Measurements from ENCODE around the gene METTL21C.

METTL21C gene

DNA sequence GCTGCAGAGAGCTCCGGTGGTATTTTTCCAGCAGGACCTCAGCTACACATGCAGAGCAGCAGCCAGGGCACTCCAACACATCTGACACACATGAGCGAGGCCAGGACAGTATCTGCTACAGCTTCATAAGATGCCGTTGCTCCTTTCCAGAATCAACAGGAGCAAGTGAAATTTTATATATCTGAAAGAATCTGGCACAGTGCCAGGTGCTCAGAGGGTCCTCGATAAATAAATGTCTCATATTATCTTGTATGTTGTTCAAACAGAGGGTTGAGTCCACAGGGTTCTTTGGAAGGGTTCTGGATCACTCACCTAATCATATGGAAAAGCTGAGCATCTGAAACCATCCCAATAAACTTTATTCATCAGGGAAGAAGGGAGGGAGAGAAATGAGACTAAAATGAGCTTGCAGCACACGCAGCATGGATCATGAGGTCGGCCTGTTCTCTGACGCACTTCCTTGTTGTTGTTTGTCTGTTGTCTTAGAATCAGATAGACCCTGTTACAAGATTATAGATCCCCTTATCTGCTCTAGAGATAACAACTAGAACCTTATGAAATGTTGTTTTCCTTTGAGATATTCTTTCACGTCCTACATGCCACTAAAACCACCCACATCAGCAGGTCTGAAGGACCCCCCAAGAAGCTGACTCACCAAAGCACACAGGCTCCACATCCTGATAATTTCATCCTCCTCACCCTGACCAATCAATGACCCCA is 3.2 kb upstream of the METTL21C start:
- no peak for DNase-seq (ENCODE audit: low read depth in 2 of 2)

DNA sequence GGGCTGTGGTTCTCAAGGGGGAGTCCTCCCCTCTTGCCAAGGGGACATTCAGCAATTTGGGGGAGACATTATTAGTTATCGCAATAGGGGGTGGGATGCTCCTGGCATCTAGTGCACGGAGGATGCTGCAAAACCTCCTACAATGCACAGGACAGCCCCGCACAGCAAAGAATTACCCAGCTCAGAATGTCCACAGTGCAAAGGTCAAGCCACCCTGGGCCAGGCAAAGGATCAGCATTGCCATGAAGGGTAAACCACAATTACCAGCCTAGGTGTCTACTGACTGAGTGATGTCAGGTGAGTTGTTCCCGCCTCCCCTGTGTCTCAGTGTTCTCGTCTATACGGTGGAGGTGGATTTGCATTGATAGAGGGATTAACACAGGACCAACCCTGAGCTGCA is 2.4 kb upstream of the METTL21C start:
- DNase-seq (ENCODE audit: low read depth in 2 of 2) = no peak

DNA sequence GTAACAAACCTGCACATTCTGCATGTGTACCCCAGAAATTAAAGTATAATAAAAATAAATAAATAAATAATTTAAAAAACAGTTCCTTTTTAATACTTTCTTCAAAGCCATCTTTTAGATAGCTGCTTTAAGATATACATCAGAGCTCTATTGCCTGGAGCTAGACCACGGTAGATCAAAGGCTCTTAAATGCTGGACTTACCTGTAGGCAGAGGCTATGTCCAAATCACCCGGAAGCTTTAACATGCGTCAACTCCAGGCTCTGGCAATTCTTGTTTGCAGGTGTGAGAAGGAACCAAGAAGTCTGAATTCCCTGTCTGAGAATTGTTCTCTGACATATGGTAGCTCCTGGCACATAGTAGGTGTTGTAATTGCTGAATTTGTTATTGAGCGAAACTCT is 1.6 kb upstream of the METTL21C start:
- no peak for DNase-seq (ENCODE audit: low read depth in 2 of 2)

DNA sequence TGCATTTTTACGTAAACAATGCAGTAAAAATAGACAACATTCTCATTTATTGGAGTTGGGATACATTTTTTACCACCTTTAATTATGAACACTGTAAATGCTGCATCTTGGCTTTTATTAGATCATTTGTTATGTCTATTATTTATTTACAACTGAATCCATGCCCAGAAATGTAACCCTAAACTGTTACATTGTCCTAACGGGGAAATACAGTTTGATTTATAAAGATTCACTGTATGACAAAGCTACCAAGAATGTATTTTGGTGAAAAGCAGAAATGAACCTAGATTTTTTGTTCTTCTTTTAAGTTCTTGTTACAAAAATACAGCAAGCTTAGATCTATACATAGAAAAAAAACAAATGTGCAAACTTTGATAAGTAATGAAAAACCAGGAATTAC is 1.1 kb downstream of the METTL21C start:
- no peak for DNase-seq (ENCODE audit: low read depth in 2 of 2)

DNA sequence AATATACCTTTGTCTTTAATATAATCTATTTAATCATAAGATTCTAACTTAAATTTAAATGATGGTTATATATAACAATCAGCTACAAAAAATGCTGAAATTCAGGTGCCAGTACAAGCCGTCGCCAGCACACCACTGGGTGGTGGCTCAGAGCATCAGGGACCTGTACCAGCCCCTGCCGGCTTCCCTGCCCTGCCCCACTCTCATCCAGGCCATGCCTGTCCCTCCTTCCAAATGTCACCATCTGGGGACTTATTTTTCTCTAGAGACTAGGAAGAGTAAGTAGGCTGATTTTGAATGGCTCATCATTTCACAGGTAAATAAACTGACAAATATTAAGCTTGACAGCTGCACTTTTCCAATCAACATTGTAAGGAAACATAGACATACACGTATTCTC is 1.6 kb downstream of the METTL21C start:
- no peak for DNase-seq (ENCODE audit: low read depth in 2 of 2)

DNA sequence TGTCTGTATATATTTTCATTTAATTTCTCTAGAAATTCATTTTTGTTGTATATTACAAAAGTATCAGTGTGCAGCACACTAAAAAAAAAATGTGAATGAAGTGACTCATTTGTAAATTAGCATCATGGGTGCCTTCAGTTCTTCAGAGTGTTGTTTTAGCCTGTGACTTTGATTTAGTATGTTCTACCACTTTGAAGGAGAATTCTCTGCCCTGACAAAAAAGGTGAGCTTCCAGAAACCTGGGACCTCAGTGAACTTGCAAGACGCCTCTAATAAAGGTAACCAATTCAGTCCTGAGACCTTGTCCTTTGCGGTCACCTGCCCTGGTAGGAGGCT is 2.4 kb downstream of the METTL21C start:
- DNase-seq (ENCODE audit: low read depth in 2 of 2) = no peak

DNA sequence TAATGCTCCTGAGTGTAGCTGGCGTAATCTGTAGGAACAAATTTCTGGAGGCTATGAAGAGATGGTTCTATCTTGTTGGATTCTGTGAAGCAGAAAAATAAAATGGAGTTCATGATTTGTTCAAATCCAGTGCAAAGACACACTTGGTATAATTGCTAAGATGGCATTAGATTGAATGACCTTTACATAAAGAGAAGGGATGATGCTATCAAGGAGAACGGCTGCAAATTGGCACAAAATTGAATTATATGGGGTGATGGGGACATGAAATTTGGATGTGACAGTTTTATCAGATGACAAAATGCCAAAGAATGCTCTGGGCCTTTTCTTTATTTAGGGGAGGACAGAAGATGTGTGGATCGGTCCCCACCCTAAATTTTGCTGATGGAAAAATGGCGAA is 4.0 kb downstream of the METTL21C start:
- no peak for DNase-seq (ENCODE audit: low read depth in 2 of 2)

DNA sequence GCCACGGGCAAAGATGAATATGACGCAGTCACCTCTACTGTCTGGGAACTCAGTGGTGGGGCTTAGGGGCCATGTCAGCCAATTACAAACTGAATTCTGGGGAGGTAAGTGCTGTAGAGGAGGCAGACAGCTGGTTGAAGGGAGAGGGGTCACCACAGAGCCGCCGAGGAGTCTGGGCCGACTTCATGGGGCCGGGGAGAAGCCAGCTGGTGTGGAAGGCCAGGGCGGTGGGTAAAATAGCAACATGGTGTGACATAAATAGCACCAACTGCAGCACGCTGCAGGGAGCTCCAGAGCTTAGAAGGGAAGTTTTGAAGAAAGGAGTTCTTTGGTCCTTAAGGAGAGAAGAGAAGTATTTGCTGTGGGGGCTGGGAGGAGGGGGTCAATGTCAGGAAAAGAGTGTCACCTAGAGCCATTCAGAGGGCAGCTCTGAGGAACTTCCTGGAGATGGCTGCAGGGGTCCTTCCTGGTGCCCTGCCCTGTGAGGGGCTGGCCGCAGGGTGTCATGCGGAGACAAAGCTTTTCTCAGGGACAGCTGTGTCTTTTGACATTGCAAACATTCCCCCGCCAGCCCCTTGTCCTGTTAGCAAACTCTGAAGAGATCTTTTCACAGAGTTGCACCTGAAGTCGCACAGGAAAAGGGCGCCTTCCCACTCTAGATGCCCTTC is 6.4 kb downstream of the METTL21C start:
- DNase-seq (ENCODE audit: low read depth in 2 of 2) = no peak

DNA sequence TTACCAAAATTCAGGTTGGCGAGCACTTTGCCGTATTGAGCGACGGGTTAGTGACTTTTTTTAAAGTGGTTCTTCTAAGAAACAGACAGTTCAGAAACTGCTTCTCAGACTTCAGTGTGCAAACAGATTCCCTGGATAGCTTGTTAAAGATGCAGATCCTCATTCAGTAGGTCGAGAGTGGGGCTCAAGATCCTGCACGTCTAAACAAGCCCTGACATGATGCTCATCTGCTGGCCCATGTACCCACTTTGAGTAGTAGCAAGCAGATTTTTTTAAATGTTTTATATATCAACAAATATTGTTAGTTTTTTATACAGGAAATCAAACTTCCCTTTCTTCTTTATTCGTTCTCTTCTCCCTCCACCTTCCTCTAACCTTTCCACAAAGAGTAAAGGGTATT is 7.3 kb downstream of the METTL21C start:
- DNase-seq (ENCODE audit: low read depth in 2 of 2) = no peak

DNA sequence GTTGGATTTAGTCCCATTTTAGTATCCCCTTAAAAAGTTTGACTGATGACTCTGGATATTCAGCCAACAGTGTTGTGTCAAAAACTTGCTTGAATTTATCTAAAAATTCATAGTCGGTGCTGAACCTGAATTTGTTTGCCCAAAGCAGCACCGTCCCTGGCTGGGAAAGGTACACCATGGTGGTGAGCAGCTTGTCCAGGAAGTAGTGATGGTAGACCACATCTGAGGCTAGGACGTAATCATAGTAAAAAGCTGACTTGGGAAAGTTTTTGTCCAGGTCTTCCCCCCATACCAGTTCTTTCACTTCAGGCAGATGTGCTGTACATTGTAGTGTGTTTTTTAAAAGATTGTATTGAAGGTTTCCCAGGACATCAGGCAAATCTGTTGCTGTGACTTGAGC is 8.8 kb downstream of the METTL21C start:
- DNase-seq (ENCODE audit: low read depth in 2 of 2) = no peak

DNA sequence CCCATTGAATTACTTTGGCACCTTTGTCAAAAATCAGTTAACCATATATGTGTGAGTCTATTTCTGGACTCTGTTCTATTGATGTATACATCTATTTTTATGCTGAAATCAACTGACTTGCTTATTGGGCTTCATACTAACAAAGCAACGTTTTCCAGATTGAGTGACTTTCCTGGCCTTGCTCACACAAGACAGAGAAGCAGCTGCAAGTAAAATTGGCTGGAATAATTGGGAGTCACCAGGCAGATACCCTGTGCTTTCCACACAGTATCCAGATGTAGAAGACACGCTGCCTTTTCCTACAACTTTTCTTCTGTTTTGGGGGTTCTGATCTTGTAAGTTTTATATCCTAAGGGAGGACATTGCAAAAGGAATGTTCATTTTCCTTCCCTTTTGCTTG is 11.2 kb downstream of the METTL21C start:
- no peak for DNase-seq (ENCODE audit: low read depth in 2 of 2)

DNA sequence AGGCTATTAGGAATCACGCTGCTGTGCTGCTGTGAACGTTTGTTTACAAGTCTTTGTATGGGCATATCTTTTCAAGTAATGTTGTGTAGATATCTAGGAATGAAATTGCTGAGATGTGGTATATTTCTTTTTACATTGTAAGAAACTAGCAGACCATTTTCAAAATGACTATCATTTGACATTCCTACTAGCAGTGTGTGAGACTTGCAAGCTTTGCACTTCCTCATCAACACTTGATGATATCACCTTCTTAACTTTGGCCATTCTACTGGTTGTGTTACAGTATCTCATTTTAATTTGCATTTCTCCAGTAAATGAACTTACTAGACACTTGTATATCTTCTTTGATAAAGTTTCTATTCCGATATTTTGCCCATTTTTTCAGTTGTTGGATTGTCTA is 12.1 kb downstream of the METTL21C start:
- no peak for DNase-seq (ENCODE audit: low read depth in 2 of 2)

DNA sequence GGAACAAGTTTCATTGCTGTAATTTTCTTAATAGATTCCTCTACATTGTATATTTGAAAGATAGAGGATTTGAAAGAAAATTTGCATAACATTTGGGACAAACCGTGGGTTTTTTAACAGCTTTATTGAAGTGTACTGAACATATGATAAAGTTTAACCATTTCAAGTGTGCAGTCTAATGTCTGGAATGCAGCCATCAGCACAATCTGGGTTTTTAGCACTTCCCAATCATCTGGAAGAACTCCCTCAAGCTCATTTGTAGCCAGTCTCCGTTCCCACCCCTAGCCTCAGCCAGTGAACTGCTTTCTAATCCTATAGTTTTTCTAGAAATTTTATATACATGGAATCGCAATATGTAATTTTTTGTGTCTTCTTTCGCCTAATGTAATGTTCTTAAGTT is 12.6 kb downstream of the METTL21C start:
- no peak for DNase-seq (ENCODE audit: low read depth in 2 of 2)

DNA sequence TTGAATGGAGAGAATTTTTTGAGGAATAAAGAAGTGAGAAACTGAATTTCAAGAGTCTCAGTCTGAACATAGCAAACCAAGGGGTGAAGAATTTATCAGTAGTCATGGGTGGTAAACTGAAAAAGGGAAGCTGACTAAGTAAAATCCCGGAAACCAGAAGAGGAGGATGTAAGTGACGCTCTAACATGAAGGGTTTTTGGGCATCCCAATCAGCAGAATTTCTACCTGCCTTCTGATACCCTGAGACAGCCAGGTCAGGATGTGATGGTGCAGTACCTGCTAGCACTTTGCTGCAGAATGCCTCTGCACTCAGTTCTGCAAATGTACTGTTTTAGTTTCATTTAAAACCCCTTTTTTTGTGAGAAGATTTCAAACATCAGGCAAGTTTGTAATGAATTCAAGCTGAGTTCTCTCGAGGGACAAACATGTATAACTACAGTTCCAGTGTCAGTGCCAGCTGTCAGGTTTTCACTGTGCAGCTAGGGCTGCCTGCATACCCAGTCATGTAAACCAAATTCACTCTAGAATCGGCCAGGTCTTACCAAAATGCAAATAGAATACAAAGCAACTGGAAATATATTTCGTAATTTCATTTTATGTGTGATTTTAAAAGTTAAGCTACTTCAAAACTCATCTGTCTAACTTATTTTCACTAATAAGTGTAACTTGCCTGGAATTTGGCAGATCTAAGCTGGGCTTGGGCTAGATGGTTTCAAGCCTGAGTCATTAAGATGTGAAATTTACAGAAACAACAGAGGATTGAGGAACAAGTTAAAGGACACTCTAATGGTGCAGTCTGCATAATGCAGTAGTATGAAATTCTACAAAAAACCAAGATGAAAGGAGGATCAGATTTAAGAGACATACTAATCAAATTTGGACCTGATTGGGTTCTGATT is 13.8 kb downstream of the METTL21C start:
- DNase-seq (ENCODE audit: low read depth in 2 of 2) = no peak

DNA sequence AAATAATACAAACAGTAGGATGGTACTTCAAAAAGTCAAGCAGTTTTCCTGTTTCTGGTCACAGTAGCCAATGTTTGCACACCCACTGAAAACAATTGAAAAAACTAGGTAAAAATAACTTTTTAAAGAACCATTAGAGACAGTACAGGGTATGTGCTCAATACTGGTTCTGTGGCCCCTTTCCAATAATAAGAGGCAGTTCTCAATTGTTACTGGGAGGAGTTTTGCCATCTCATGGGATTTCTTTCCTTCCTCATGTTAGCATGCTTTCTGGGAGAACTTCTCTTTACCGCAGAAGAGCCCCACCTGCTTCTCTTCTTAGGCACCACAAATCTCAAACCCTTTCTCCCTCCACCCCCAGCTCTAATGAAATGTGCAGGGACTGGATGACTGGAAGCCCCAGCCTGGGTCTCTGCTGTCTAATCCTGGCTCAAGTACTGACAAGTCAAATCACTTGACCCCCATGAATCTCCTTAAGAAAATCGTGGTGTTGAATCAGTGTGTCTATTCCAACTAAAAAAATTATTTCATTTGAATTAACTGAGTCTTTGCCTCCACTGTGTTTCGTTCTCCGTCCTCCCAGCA is 14.6 kb downstream of the METTL21C start:
- no peak for DNase-seq (ENCODE audit: low read depth in 2 of 2)

DNA sequence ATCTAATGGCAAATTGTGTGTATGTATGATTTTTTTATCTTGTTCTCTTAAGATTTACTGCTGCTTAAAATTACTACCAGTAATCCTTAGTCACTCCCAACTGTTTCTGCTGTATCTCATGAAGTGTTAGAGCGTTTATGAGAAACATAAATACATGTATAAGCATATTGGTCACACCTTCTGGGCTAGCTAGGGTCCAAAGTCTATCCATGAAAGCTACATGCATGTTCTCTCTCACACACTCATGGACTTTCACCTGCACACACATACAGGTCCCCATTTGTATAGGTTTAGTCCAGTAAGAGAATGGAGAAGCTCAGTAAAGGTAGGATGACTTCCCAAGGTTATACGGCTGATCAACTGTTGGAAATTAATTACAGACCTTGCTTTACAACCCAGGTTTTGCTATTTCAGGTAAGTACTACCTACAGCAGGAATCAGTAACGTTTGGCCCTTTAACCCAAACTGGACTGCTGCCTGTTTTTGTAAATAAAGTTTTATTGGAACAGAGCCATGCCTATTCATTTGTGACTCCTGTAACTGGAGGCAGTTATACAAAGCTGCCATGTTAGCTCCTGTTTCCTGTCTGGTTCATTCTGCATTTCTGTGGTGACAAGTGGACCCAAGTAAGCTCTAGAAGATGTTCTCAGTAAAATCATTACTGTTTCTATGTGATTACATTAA is 15.3 kb downstream of the METTL21C start:
- no peak for DNase-seq (ENCODE audit: low read depth in 2 of 2)

DNA sequence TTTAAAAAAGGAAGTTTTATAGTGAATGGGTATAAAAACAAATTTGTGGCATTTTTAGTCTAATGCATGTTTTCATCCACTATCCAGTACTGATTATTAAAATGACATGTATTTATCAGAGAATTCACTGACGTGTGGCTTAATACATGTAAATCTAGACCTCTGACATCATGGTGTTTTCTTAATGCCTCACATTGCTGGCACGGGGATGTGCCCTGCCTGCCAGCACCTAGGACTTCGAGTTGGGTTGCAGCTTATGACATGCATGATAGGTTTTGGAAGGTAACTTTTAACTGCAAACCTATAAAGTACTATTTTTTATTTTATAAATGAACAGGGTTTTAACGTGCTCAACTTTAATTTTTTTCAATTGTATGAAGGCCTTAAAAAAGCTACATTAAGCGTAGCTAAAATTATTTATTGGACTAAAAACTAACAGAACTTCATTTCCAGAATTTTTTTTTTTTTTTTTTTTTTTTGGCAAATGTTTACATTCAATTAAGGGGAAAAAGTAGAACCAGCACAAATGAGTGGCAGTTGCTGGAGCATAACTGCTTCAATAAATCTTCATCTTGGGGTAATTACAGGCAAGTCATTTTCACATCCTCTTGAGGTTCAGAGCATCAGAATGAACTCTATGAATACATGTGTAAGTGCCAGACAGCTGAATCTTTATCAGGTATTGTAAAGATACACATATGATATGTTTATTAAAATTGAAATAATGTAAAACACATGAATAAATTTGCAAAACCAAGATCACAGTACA is 16.3 kb downstream of the METTL21C start:
- no peak for DNase-seq (ENCODE audit: low read depth in 2 of 2)

DNA sequence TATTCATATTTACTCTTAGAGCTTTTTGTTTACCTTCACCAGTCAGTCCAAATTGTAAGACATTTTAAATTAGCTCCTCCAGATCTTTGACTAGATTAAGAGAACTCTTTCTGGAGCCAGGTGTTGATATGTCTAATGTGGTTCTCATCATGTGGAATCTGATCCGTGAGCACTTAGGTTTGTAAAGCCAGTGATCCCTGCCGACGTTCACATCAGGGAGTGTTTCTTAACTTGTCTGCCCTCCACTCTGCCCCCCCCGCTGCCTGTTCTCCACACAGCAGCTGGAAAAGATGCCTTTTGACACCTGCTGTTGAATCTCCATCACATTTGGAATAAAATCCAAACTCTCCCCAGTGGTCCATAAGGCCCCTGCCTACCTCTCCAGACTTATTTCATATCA is 17.7 kb downstream of the METTL21C start:
- DNase-seq (ENCODE audit: low read depth in 2 of 2) = no peak

DNA sequence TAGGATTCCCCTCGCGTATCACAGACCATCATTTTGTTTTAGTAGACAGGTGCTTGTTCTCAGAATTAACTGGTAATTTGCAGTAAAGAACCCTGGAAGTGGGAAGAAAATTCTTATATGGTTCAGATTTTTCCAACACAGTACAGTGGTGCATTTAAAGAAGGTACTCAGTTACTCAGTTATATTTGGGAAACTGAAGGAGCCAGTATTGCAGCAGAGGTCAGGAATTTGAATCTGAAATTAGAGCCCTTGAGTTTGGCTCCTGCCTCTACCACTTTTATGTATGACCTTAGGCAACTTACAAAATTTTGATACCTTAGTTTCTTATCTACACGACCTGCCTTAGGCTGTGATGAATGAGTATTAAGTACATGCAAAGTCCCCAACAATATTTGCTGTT is 19.7 kb downstream of the METTL21C start:
- DNase-seq (ENCODE audit: low read depth in 2 of 2) = no peak

DNA sequence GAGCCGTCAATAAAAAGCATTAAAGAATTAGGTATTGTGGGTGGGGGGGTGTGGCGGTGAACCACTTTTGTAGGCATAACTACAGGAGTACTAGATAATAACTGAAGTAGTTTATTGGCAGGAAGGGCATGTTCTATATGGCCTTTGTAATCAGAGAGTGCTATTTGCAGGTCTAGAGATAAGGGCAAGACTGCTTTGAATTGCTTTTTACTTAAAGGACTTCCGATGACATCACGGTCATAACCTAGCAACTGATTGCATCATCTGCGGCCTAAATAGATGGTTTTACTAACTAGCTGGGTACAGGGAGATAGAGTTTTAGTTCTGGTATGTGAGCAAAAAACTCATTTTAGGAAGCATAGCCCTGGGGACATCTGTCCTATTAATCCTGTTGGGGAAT is 24.7 kb downstream of the METTL21C start:
- no peak for DNase-seq (ENCODE audit: low read depth in 2 of 2)

DNA sequence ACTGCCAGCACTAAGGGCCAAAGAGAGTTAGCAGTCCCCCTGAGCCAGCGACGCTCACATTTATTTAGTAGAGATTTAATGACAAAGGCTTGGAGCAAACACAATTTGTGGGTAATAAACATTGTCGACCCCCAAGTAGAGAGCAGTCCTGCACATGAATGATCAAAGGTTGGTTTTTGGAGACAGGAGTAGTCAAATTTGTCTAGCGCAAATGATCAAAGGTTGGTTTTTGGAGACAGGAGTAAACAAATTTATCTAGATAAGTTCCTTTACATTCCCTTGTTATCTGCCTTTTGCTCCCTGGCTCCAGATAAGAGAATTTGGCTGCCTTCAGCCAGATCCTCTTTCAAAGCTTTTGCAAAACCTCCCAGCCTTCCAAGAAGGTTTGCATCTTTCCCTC is 26.9 kb downstream of the METTL21C start:
- no peak for DNase-seq (ENCODE audit: low read depth in 2 of 2)
